Peyer's patch (tissue), 4 donors: ENCODE results near the gene RRP9. TPM values are rescaled to one million over a fixed set of nuclear protein-coding genes. Genes with fewer than 3 reads are reported as not detected.

ENCODE experiments used
- DNase-seq, 3 donors: peaks; one replicate each; pipeline ENCODE4 v3.0.0-alpha.2; 2017 to 2019
- H3K27ac ChIP-seq, 4 donors: fragments of 200-600 bp; sonication (generic); one replicate each; pipeline ENCODE4 v1.5.1; 2016 to 2019
- H3K27me3 ChIP-seq, 2 donors: fragments of 200-600 bp; sonication (generic); one replicate each; pipeline ENCODE4 v1.5.1; 2019
- H3K36me3 ChIP-seq, 3 donors: fragments of 200-600 bp; sonication (generic); one replicate each; pipeline ENCODE4 v1.5.1; 2016 to 2019
- H3K4me1 ChIP-seq, 4 donors: fragments of 200-600 bp; sonication (generic); one replicate each; pipeline ENCODE4 v1.5.1; 2016 to 2019
- H3K4me3 ChIP-seq, 4 donors: fragments of 200-600 bp; sonication (generic); 1 replicate in 3 of 4; 2 replicates in 1 of 4; pipeline ENCODE4 v1.5.1; 2016 to 2019; ENCODE audit warnings: mild to moderate bottlenecking in 1 of 4
- H3K9me3 ChIP-seq, 4 donors: fragments of 200-600 bp; sonication (generic); one replicate each; pipeline ENCODE4 v1.5.1; 2016 to 2019; ENCODE audit warnings: mild to moderate bottlenecking in 1 of 4
- CTCF ChIP-seq, 6 experiments: fragments of 450-650 bp in 4 of 6; fragments of 200-600 bp in 2 of 6; sonication (generic) in 1 of 6; IDR thresholded peaks; one replicate each; pipeline ENCODE4 v1.5.1; 2017 to 2019; ENCODE audit warnings: antibody characterized with exemption in 6 of 6, mild to moderate bottlenecking in 3 of 6, moderate library complexity in 1 of 6
- POLR2A ChIP-seq, 2 donors: fragments of 450-650 bp; IDR thresholded peaks; one replicate each; pipeline ENCODE4 v1.5.1; 2017; ENCODE audit warnings: antibody characterized with exemption in 2 of 2, mild to moderate bottlenecking in 2 of 2, moderate library complexity in 2 of 2
- total RNA-seq, 4 donors: library from RNA; depleted of rRNA; stranded (reverse); fragments of >200 nt; gene quantifications; one replicate each; pipeline ENCODE4 v1.1.0, GENCODE V29; 2016

Gene RRP9
- total RNA-seq, 4 donors from 2014 or later = 4.7 to 17.3 (median 7.7) TPM

- H3K36me3 ChIP-seq = peaks cover 0 to 28% (median 0%) of the 10 kb centered on the region in 3 donors
- no peak for TF ChIP-seq CTCF (IDR thresholded peaks at IDR 0.05)
- no peak for TF ChIP-seq POLR2A (IDR thresholded peaks at IDR 0.05)
- no peak for DNase-seq
These were observed 274 bp downstream of the RRP9 start for GRCh38 chr3:51941463-51941797.

GRCh38 chr3:51940648-51941462, 849 bp downstream of the RRP9 start:
- Histone ChIP-seq H3K36me3 (peaks cover 0 to 34% (median 0%) of the 10 kb centered on the region in 3 donors), H3K27ac (peak overlapping the region in 2 of 4 donors; percentile 63 to 84), H3K4me1 (peaks cover 0 to 28% (median 18%) of the 10 kb centered on the region in 4 donors), H3K27me3 (no peaks in the 10 kb centered on the region), H3K4me3 (peak overlapping the region; percentile 76 to 91 (median 80)), H3K9me3 (no peaks in the 10 kb centered on the region)
- TF ChIP-seq CTCF (IDR thresholded peaks at IDR 0.05) = no peak
- DNase-seq = peak in 1 of 3 donors; percentile 29

More at GRCh38 chr3:51941463-51941797, 274 bp downstream of the RRP9 start:
- peak overlapping the region; percentile 49 to 98 (median 74) for H3K27ac ChIP-seq
- H3K4me3 ChIP-seq = peak overlapping the region; percentile 76 to 91 (median 80)
- no peaks in the 10 kb centered on the region for H3K27me3 ChIP-seq
- peaks cover 0 to 28% (median 18%) of the 10 kb centered on the region in 4 donors for H3K4me1 ChIP-seq
- no peaks in the 10 kb centered on the region for H3K9me3 ChIP-seq

- H3K9me3 ChIP-seq = no peaks in the 10 kb centered on the region
- TF ChIP-seq CTCF (IDR thresholded peaks at IDR 0.05) (no peak), POLR2A (IDR thresholded peaks at IDR 0.05) (no peak)
- no peak overlapping the region for H3K4me3 ChIP-seq
- no peak overlapping the region for H3K27ac ChIP-seq
- H3K27me3 ChIP-seq = no peaks in the 10 kb centered on the region
- peak in 1 of 3 donors; percentile 34 for DNase-seq
- peaks cover 0 to 28% (median 18%) of the 10 kb centered on the region in 4 donors for H3K4me1 ChIP-seq
- peaks cover 0 to 49% (median 0%) of the 10 kb centered on the region in 3 donors for H3K36me3 ChIP-seq
These were observed 2.8 kb downstream of the RRP9 start for GRCh38 chr3:51938780-51939425.

GRCh38 chr3:51937611-51938450, 3.9 kb downstream of the RRP9 start:
- Histone ChIP-seq H3K36me3 (peaks cover 0 to 59% (median 0%) of the 10 kb centered on the region in 3 donors), H3K9me3 (no peaks in the 10 kb centered on the region), H3K4me3 (no peak overlapping the region), H3K27ac (no peak overlapping the region), H3K27me3 (no peaks in the 10 kb centered on the region), H3K4me1 (peaks cover 0 to 21% (median 13%) of the 10 kb centered on the region in 4 donors)
- TF ChIP-seq POLR2A (IDR thresholded peaks at IDR 0.05) (no peak), CTCF (IDR thresholded peaks at IDR 0.05) (no peak)
- DNase-seq = peak in 1 of 3 donors; percentile 35

- H3K27me3 ChIP-seq = no peaks in the 10 kb centered on the region
- TF ChIP-seq CTCF (IDR thresholded peaks at IDR 0.05) = no peak
- no peak for TF ChIP-seq POLR2A (IDR thresholded peaks at IDR 0.05)
- no peaks in the 10 kb centered on the region for H3K9me3 ChIP-seq
- peak in 1 of 3 donors; percentile 21 for DNase-seq
- no peak overlapping the region for H3K27ac ChIP-seq
- peaks cover 0 to 65% (median 0%) of the 10 kb centered on the region in 3 donors for H3K36me3 ChIP-seq
- H3K4me3 ChIP-seq = no peak overlapping the region
- peaks cover 0 to 15% (median 7%) of the 10 kb centered on the region in 4 donors for H3K4me1 ChIP-seq
These were observed 4.7 kb downstream of the RRP9 start for GRCh38 chr3:51937014-51937413.
